HEK293T (cell line): ENCODE results near the gene HSPBP1.

ENCODE experiments used
- CTCF ChIA-PET: fragments of 350-600 bp; formaldehyde crosslinking; extraction: SDS; loops from one replicate; lab custom pipeline; 2021; ENCODE audit warnings: antibody characterized with exemption, inconsistent platforms; lab: Yijun Ruan, JAX
- POLR2A ChIA-PET: fragments of 350-600 bp; formaldehyde crosslinking; extraction: SDS; loops from one replicate; lab custom pipeline; 2020; ENCODE audit warnings: antibody characterized with exemption, inconsistent platforms; lab: Yijun Ruan, JAX
- DNase-seq: peaks from one replicate; pipeline ENCODE4 v3.0.0; 2012; ENCODE audit warnings: mixed read lengths; ENCODE audit errors: extremely low spot score
- ARNT ChIP-seq: fragments of 450-650 bp; IDR thresholded peaks from 2 replicates; pipeline ENCODE4 v1.6.1; 2017; ENCODE audit warnings: mild to moderate bottlenecking
- BHLHE40 ChIP-seq: fragments of 450-650 bp; IDR thresholded peaks from 2 replicates; pipeline ENCODE4 v1.6.1; 2016; ENCODE audit warnings: mild to moderate bottlenecking, moderate library complexity, borderline replicate concordance
- CTBP1 ChIP-seq: fragments of 450-650 bp; IDR thresholded peaks from 2 replicates; pipeline ENCODE4 v1.6.1; 2016; ENCODE audit warnings: borderline replicate concordance
- ELF4 ChIP-seq: fragments of 450-650 bp; IDR thresholded peaks from 2 replicates; pipeline ENCODE4 v1.6.1; 2017; ENCODE audit warnings: antibody characterized with exemption
- FOXA1 ChIP-seq: fragments of 450-650 bp; IDR thresholded peaks from 2 replicates; pipeline ENCODE4 v1.6.1; 2016; ENCODE audit warnings: mild to moderate bottlenecking
- FOXK2 ChIP-seq: fragments of 450-650 bp; IDR thresholded peaks from 2 replicates; pipeline ENCODE4 v1.6.1; 2016; ENCODE audit warnings: mild to moderate bottlenecking
- FOXM1 ChIP-seq: fragments of 450-650 bp; IDR thresholded peaks from 2 replicates; pipeline ENCODE4 v1.6.1; 2017; ENCODE audit warnings: mild to moderate bottlenecking, borderline replicate concordance
- HDGF ChIP-seq: fragments of 450-650 bp; IDR thresholded peaks from 2 replicates; pipeline ENCODE4 v1.6.1; 2017; ENCODE audit warnings: antibody characterized with exemption, borderline replicate concordance
- L3MBTL2 ChIP-seq: fragments of 450-650 bp; conservative IDR thresholded peaks from 2 replicates; pipeline ENCODE4 v1.6.1; 2016; ENCODE audit warnings: mild to moderate bottlenecking
- LEF1 ChIP-seq: fragments of 450-650 bp; IDR thresholded peaks from 2 replicates; pipeline ENCODE4 v1.6.1; 2017; ENCODE audit warnings: mild to moderate bottlenecking, borderline replicate concordance
- NFRKB ChIP-seq: fragments of 450-650 bp; IDR thresholded peaks from 2 replicates; pipeline ENCODE4 v1.6.1; 2016; ENCODE audit warnings: mild to moderate bottlenecking, moderate library complexity
- SP1 ChIP-seq: fragments of 450-650 bp; IDR thresholded peaks from 2 replicates; pipeline ENCODE4 v1.6.1; 2017
- SUZ12 ChIP-seq: fragments of 450-650 bp; IDR thresholded peaks from 2 replicates; pipeline ENCODE4 v1.6.1; 2016; ENCODE audit warnings: mild to moderate bottlenecking
- TARDBP ChIP-seq: fragments of 450-650 bp; IDR thresholded peaks from 2 replicates; pipeline ENCODE4 v1.6.1; 2016
- ZNF384 ChIP-seq: fragments of 450-650 bp; IDR thresholded peaks from 2 replicates; pipeline ENCODE4 v1.6.1; 2016
- TF ChIP-seq, protein P1 (sequence below): fragments of 450-650 bp; IDR thresholded peaks from 2 replicates; pipeline ENCODE4 v1.6.1; 2016

HSPBP1 gene

DNA sequence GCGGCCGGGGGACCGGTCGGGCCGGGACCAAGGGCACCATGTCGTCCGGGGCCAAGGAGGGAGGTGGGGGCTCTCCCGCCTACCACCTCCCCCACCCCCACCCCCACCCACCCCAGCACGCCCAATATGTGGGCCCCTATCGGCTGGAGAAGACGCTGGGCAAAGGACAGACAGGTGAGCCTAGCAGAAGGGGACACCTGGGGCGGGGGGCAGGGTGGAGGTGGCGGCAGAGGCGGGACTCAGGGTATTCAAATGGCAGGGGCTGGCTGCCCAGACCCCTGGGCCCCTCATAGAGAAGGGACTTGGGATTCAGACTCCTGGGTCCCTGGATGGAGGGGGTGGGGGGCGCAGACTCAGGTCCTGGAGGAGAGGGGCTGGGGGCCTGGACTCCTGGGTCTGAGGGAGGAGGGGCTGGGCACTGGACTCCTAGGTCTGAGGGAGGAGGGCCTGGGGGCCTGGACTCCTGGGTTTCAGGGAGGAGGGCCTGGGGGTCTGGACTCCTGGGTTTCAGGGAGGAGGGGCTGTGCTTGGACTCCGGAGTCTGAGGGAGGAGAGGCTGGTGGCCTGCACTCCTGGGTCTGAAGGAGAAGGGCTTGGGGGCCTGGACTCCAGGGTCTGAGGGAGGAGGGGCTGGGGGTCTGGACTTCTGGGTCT is 4.6 kb upstream of the HSPBP1 start:
- DNase-seq: no peak
- ChIA-PET POLR2A (interaction anchor here (1.9 kb wide), 1 partner anchor 25 kb away, joined by 7 read pairs; the partner anchor contains the start of gene PPP6R1), CTCF (no interaction called here)
- TF ChIP-seq SP1: no peak
- no peak for TF ChIP-seq FOXK2

DNA sequence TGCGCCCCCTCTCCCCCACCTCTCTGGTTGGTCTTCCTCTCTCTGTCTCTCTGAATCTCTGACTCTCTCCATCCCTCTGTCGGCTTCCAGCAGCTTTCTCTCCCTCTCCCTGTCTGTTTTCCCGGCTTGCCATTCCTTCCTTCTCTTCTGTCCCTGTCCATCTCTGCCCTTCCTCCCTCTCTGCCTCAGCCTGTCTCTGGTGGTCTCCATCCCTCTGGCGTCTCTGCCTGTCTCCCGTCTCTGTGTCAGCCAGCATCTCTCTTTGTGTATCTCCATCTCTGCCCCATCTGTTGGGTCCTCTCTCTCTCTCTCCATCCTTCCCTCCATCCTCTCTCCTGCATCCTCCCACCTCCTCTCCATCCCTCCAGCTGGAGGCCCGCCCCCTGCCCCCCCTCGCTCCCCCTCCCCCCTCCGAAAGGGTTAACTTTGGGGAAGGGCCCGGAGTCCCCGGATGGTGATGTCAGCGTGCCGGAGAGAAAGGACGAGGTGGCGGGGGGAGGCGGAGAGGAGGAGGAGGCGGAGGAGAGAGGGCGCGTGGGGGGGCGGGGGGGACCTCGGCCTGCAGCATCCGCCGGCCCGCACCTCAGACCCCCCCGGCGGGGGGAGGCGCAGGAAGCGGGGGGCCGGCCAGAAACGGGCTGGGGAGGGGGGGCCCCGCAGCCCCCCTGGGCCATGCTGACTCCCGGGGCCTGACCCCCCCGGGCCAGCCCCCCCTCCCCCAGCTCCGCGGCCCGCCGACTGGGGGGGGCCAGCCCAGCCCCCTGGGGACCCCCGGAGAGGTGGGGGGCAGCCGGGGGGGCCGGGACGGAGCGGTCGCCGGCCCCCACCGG is 3.9 kb upstream of the HSPBP1 start, which contains the start of gene BRSK1:
BRSK1 (plus strand) TSS at position 450 of the 830 bp plus-strand sequence. CDS start 446 bp downstream, outside the sequence.
- peak; percentile 46 for DNase-seq
- POLR2A ChIA-PET: interaction anchor here (1.9 kb wide), 1 partner anchor 25 kb away, joined by 7 read pairs; the partner anchor contains the start of gene PPP6R1
- no peak for TF ChIP-seq BHLHE40
- TF ChIP-seq FOXA1: no peak
- TF ChIP-seq L3MBTL2: no peak
- no peak for TF ChIP-seq CTBP1
- TF ChIP-seq, protein P1, sequence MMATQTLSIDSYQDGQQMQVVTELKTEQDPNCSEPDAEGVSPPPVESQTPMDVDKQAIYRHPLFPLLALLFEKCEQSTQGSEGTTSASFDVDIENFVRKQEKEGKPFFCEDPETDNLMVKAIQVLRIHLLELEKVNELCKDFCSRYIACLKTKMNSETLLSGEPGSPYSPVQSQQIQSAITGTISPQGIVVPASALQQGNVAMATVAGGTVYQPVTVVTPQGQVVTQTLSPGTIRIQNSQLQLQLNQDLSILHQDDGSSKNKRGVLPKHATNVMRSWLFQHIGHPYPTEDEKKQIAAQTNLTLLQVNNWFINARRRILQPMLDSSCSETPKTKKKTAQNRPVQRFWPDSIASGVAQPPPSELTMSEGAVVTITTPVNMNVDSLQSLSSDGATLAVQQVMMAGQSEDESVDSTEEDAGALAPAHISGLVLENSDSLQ: no peak
- TF ChIP-seq TARDBP: no peak
- TF ChIP-seq NFRKB: no peak
- no peak for TF ChIP-seq ELF4
- no peak for TF ChIP-seq ARNT
- TF ChIP-seq LEF1: no peak
- CTCF ChIA-PET: no interaction called here

DNA sequence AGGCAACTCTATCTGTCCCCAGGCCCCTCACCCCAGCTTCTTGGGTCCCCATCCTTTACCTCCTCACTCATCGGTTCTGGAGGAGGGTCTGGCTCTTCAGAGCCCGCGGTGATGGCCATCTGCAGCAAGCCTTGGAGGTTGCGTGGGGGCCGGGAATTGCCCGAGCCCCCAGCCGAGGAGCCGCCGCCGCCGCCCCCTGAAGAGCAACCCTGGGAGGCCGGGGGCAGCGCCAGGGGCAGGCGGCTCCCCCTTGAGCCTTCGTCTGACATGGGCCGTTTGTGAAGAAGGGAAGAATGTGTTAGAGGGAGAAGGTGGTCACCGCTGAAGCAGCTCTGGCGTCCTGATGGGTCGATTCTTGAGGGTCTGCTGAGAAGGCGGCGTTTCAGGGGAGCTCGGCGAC is 570 bp downstream of the HSPBP1 start:
- DNase-seq: no peak
- TF ChIP-seq ZNF384: no peak
- no peak for TF ChIP-seq FOXK2
- TF ChIP-seq FOXM1: no peak
- no peak for TF ChIP-seq SUZ12
- no peak for TF ChIP-seq CTBP1
- ChIA-PET CTCF (interaction anchor here (0.6 kb wide), 1 partner anchor 1303 kb away, joined by 4 read pairs; no protein-coding TSS in a partner anchor), POLR2A (interaction anchor here (1.8 to 3.5 kb wide), 2 partner anchors 20 to 128 kb away, joined by 9 to 34 read pairs; partner anchors contain the start of genes PPP6R1 and UBE2S)

DNA sequence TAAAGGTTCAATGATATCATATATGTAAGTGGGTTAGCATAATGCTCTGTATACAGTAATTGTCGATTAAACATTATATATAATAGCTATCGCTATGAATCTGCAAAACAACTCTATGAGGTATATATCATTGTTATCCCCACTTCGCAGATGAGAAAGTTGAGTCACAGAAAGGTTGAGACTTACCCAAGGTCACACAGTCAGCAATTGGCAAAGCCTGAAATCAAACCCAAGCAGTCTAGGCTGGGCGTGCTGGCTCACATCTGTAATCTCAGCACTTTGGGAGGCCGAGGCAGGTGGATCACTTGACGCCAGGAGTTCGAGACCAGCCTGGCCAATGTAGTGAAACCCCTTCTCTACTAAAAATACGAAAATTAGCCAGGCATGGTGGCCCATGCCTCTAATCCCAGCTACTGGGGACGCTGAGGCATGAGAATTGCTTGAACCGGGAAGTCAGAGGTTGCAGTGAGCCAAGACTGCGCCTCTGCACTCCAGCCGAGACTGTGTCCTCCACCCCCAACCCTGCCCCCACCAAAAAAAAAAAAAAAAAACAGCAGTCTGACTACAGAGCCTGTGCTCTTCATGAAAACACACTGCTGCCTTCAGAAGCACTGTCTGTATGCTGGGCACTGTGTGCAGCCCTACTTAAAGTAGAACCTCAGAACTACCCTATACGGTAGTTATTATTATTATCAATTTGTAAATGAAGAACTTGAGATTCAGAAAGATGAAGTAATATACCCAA is 1.3 kb downstream of the HSPBP1 start:
- TF ChIP-seq NFRKB: no peak
- TF ChIP-seq, protein P1: no peak
- TF ChIP-seq ELF4: no peak
- no peak for TF ChIP-seq ARNT
- TF ChIP-seq SUZ12: no peak
- TF ChIP-seq TARDBP: no peak
- no peak for TF ChIP-seq L3MBTL2
- TF ChIP-seq FOXM1: no peak
- TF ChIP-seq LEF1: no peak
- no peak for TF ChIP-seq ZNF384
- TF ChIP-seq FOXK2: no peak
- ChIA-PET POLR2A (interaction anchor here (3.5 kb wide), 1 partner anchor 19 kb away, joined by 34 read pairs; the partner anchor contains the start of gene PPP6R1), CTCF (interaction anchor here (0.6 kb wide), 1 partner anchor 1302 kb away, joined by 4 read pairs; no protein-coding TSS in a partner anchor)
- no peak for DNase-seq

DNA sequence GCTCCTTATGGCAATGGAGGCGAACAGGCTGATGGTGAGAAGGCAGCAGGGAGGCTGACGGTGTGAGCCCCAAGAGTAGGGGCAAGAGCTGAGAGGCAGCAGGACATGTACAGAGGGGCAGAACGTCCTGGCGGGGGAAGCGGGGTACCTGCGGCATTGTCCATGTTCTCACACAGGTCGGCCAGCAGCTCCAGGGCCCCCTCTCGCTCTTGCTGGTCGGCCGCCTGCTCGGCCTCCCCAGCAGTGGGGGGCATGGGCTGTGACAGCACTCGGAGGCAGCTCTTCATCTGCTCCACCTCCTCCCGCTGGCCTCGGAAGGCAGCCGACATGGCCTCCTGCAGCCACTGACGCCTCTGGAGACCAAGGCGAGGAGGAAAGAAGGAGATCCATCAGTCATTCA is 2.4 kb downstream of the HSPBP1 start:
- no peak for TF ChIP-seq ZNF384
- POLR2A ChIA-PET: interaction anchor here (3.5 kb wide), 1 partner anchor 18 kb away, joined by 34 read pairs; the partner anchor contains the start of gene PPP6R1
- CTCF ChIA-PET: no interaction called here
- no peak for DNase-seq

DNA sequence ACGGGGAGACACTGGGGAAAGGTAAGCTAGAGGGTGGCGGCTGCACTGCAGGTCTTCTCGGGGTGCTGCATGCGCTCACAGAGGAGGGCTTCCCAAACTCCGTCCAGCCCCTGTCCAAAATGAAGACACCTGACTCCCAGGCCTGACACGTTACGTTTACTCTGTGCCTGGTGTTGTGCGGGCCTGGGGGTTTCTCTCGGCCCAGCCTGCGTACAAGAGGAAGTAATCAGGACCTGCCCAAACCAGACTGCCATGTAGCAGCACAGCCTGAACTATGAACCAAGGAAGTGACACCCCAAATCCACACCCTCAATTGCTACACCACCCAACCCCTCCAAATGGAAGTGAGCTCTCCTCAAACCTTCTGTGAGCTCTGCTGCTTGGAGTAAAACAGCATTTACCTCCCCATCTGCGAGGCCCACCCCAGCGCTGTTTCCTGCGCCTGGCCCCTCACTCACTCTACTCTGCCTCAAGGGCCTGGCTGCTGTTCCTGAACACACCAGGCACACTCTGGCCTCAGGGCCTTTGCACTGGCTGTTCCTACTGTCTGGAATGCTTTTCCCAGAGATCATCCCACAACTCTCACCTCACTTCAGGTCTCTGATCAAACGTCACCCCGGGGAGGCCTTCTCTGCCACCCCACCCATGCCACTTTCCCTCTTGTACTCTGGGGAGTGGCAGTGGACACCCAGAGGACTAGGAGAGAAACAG is 3.0 kb downstream of the HSPBP1 start:
- ChIA-PET POLR2A (interaction anchor here (1.1 to 3.5 kb wide), 2 partner anchors 17 to 18 kb away, joined by 3 to 34 read pairs; partner anchors contain the start of gene PPP6R1), CTCF (no interaction called here)
- no peak for DNase-seq
- TF ChIP-seq SUZ12: no peak
- TF ChIP-seq FOXA1: no peak
- TF ChIP-seq NFRKB: no peak
- no peak for TF ChIP-seq L3MBTL2
- TF ChIP-seq, protein P1: no peak
- TF ChIP-seq ZNF384: no peak
- TF ChIP-seq ARNT: no peak
- no peak for TF ChIP-seq TARDBP
- no peak for TF ChIP-seq HDGF
- TF ChIP-seq SP1: no peak
- TF ChIP-seq ELF4: no peak
- no peak for TF ChIP-seq LEF1
- TF ChIP-seq FOXK2: no peak
- no peak for TF ChIP-seq CTBP1
- TF ChIP-seq FOXM1: no peak
- no peak for TF ChIP-seq BHLHE40
